SK-N-SH (cell line): ENCODE results near the gene THSD4. TPM values are rescaled to one million over a fixed set of nuclear protein-coding genes. Genes with fewer than 3 reads are reported as not detected.

Source experiments
- CTCF ChIA-PET: fragments of 300-600, 350-600 bp; formaldehyde crosslinking; extraction: SDS; loops from one replicate; lab custom pipeline; 2021; lab: Yijun Ruan, JAX
- POLR2A ChIA-PET: fragments of 350-600 bp; sonication (Branson Sonifier 250); formaldehyde crosslinking; extraction: SDS; loops from one replicate; lab custom pipeline; 2020; ENCODE audit warnings: antibody characterized with exemption, inconsistent platforms; lab: Yijun Ruan, JAX
- DNase-seq: peaks from one replicate; pipeline ENCODE4 v3.0.0; 2012
- H2AFZ ChIP-seq: fragments of 200-600 bp; sonication (generic); 2 replicates; pipeline ENCODE4 v1.8.1; 2016; ENCODE audit warnings: antibody characterized with exemption, mild to moderate bottlenecking, low read depth
- H3F3A ChIP-seq: fragments of 200-600 bp; sonication (generic); replicated peaks from 2 replicates; pipeline ENCODE3; 2016; ENCODE audit warnings: antibody characterized with exemption, mild to moderate bottlenecking; ENCODE audit not compliant: insufficient read depth
- H3K27ac ChIP-seq, 2 experiments: fragments of 200-500 bp in 1 of 2; fragments of 200-600 bp in 1 of 2; sonication (Bioruptor generic) in 1 of 2; sonication (generic), shearing (Covaris generic) in 1 of 2; 2 replicates each; pipeline versions ENCODE4 v1.5.1 to v1.6.1; 2014 to 2016; ENCODE audit warnings: low read depth in 2 of 2, inconsistent platforms in 1 of 2, low read length in 1 of 2, mild to moderate bottlenecking in 1 of 2, mixed read lengths in 1 of 2
- H3K27me3 ChIP-seq: fragments of 200-600 bp; sonication (generic), shearing (Covaris generic); 2 replicates; pipeline ENCODE4 v1.6.1; 2016; ENCODE audit warnings: mixed run types; ENCODE audit not compliant: insufficient read depth
- H3K36me3 ChIP-seq, 2 experiments: fragments of 200-500 bp in 1 of 2; fragments of 200-600 bp in 1 of 2; sonication (Bioruptor generic) in 1 of 2; sonication (generic) in 1 of 2; replicated peaks in 1 of 2; 2 replicates each; pipeline versions ENCODE3 to v1.5.1; 2014 to 2016; ENCODE audit warnings: low read length in 1 of 2, mild to moderate bottlenecking in 1 of 2; ENCODE audit not compliant: insufficient read depth in 2 of 2, control insufficient read depth in 1 of 2
- H3K4me1 ChIP-seq, 2 experiments: fragments of 200-500 bp in 1 of 2; fragments of 200-600 bp in 1 of 2; sonication (Bioruptor generic) in 1 of 2; sonication (generic), shearing (Covaris generic) in 1 of 2; 2 replicates each; pipeline versions ENCODE4 v1.5.1 to v1.6.1; 2014 to 2016; ENCODE audit warnings: low read depth in 1 of 2, low read length in 1 of 2, mixed run types in 1 of 2; ENCODE audit not compliant: insufficient read depth in 2 of 2, control insufficient read depth in 1 of 2
- H3K4me2 ChIP-seq: fragments of 200-600 bp; sonication (generic), shearing (Covaris generic); 2 replicates; pipeline ENCODE4 v1.6.1; 2017; ENCODE audit warnings: mixed run types
- H3K4me3 ChIP-seq, 2 experiments: fragments of 200-500 bp in 1 of 2; fragments of 200-600 bp in 1 of 2; sonication (Bioruptor generic) in 1 of 2; sonication (generic), shearing (Covaris generic) in 1 of 2; 2 replicates each; pipeline versions ENCODE4 v1.5.1 to v1.8.1; 2014 to 2016; ENCODE audit warnings: low read depth in 2 of 2, inconsistent platforms in 1 of 2, low read length in 1 of 2, mild to moderate bottlenecking in 1 of 2, mixed read lengths in 1 of 2, moderate library complexity in 1 of 2
- H3K79me2 ChIP-seq: fragments of 200-600 bp; sonication (generic); 2 replicates; pipeline ENCODE4 v1.8.1; 2017; ENCODE audit warnings: mild to moderate bottlenecking; ENCODE audit not compliant: insufficient read depth
- H3K9ac ChIP-seq: fragments of 200-600 bp; sonication (generic); 2 replicates; pipeline ENCODE4 v1.6.1; 2017; ENCODE audit warnings: mixed run types
- H3K9me2 ChIP-seq: fragments of 200-600 bp; sonication (generic); 2 replicates; pipeline ENCODE4 v1.6.1; 2017; ENCODE audit warnings: mixed run types
- H3K9me3 ChIP-seq: fragments of 200-600 bp; sonication (generic); 2 replicates; pipeline ENCODE4 v1.6.1; 2017; ENCODE audit warnings: mixed run types, mild to moderate bottlenecking, moderate library complexity
- H4K20me1 ChIP-seq: fragments of 200-600 bp; sonication (generic); 2 replicates; pipeline ENCODE4 v1.6.1; 2017; ENCODE audit warnings: mild to moderate bottlenecking, mixed run types; ENCODE audit not compliant: insufficient read depth
- EZH2phosphoT487 ChIP-seq: fragments of 200-600 bp; sonication (generic); IDR thresholded peaks from 2 replicates; pipeline ENCODE4 v1.6.1; 2017; ENCODE audit warnings: low read depth, mixed run types, mild to moderate bottlenecking, antibody characterized with exemption, moderate library complexity, borderline replicate concordance
- FOXJ3 ChIP-seq: sonication (generic); formaldehyde crosslinking; IDR thresholded peaks from 2 replicates; pipeline ENCODE4 v1.5.1; 2020; ENCODE audit warnings: mild to moderate bottlenecking, missing genetic modification reagents
- GABPA ChIP-seq: IDR thresholded peaks from 2 replicates; pipeline ENCODE4 v1.4.0; 2012; ENCODE audit warnings: low read depth, mild to moderate bottlenecking
- GATA2 ChIP-seq: sonication (generic); formaldehyde crosslinking; IDR thresholded peaks from 2 replicates; pipeline ENCODE4 v1.5.0; 2020; ENCODE audit warnings: mild to moderate bottlenecking, missing genetic modification reagents
- NRF1 ChIP-seq: IDR thresholded peaks from 2 replicates; pipeline ENCODE4 v1.6.1; 2012; ENCODE audit warnings: low read depth, mild to moderate bottlenecking, low read length
- POLR2AphosphoS5 ChIP-seq: IDR thresholded peaks from 2 replicates; pipeline ENCODE4 v1.6.1; 2012; ENCODE audit warnings: low read depth, low read length
- RAD21 ChIP-seq: IDR thresholded peaks from 2 replicates; pipeline ENCODE4 v1.6.1; 2012; ENCODE audit warnings: mild to moderate bottlenecking, low read length
- RFX5 ChIP-seq: IDR thresholded peaks from 2 replicates; pipeline ENCODE4 v1.6.1; 2012; ENCODE audit warnings: mild to moderate bottlenecking, improper control_type of control experiment, low read length
- SMC3 ChIP-seq: IDR thresholded peaks from 2 replicates; pipeline ENCODE4 v1.6.1; 2012; ENCODE audit warnings: low read depth, low read length, improper control_type of control experiment
- WGBS: methylation state at CpG from one replicate; pipeline ENCODE4 v1.1.6; 2017; ENCODE audit warnings: low lambda C conversion rate; 5-methylcytosine and 5-hydroxymethylcytosine counted together
- polyA plus RNA-seq, 3 experiments: library from polyadenylated mRNA; depleted of rRNA; stranded (reverse); fragments of >200 nt; gene quantifications; 2 replicates each; pipeline ENCODE4 v1.2.3, GENCODE V29; 2012
- TF ChIP-seq, protein P1 (sequence below): fragments of 150-350 bp; IDR thresholded peaks from 2 replicates; pipeline ENCODE4 v1.6.1; 2016; ENCODE audit warnings: mild to moderate bottlenecking, low read depth, low read length
- TF ChIP-seq, protein P2 (sequence below): fragments of 150-350 bp; IDR thresholded peaks from 2 replicates; pipeline ENCODE4 v1.6.1; 2017; ENCODE audit warnings: antibody characterized with exemption, low read length, low read depth, borderline replicate concordance
- TF ChIP-seq, protein P3 (sequence below): IDR thresholded peaks from 2 replicates; pipeline ENCODE4 v1.6.1; 2012; ENCODE audit warnings: mild to moderate bottlenecking, low read depth, low read length, moderate library complexity

Gene THSD4
- polyA plus RNA-seq, 1 of the 3 experiments (the other 2 are of a cell fraction) = 79.1 TPM

DNA sequence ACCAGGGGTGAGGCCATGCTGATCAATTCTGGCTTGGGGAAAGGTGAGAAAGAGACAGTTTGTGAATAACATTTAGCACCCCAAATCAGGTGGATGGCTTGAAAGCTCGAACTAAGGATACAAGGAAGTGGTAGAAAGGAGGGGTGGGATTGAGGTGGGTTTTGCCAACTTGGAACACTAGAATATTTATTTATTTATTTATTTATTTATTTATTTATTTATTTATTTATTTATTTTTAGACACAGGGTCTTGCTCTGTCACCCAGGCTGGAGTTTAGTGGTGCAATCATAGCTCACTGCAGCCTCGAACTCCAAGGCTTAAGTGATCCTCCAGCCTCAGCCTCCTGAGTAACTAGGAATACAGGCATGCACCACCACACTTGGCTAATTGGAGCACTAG lies 31.0 kb upstream of the THSD4 start:
- POLR2A ChIA-PET = interaction anchor here (1.5 kb wide), 1 partner anchor 13 kb away, joined by 3 read pairs; no protein-coding TSS in a partner anchor
- peaks cover 3% of the 10 kb centered on the region; the same call in 1 of the 2 replicates for H3K9me3 ChIP-seq
- H3K4me1 ChIP-seq = peaks cover 0 to 11% of the 10 kb centered on the region in 2 experiments; a peak in 1 of 4 replicates
- no peaks in the 10 kb centered on the region for H4K20me1 ChIP-seq
- H3K79me2 ChIP-seq = no peaks in the 10 kb centered on the region
- DNase-seq = no peak
- no peak overlapping the region for H3K9ac ChIP-seq
- no peaks in the 10 kb centered on the region for H3K27me3 ChIP-seq
- H2AFZ ChIP-seq = no peak overlapping the region
- no peaks in the 10 kb centered on the region for H3K9me2 ChIP-seq
- 67% methylated on average over 2 of the region's 2 CpGs for WGBS
- TF ChIP-seq, protein P1, sequence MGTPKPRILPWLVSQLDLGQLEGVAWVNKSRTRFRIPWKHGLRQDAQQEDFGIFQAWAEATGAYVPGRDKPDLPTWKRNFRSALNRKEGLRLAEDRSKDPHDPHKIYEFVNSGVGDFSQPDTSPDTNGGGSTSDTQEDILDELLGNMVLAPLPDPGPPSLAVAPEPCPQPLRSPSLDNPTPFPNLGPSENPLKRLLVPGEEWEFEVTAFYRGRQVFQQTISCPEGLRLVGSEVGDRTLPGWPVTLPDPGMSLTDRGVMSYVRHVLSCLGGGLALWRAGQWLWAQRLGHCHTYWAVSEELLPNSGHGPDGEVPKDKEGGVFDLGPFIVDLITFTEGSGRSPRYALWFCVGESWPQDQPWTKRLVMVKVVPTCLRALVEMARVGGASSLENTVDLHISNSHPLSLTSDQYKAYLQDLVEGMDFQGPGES = no peak
- TF ChIP-seq FOXJ3 (CRISPR knock-in tag) (no peak), RFX5 (no peak), NRF1 (no peak), EZH2phosphoT487 (no peak)
- TF ChIP-seq, protein P2, sequence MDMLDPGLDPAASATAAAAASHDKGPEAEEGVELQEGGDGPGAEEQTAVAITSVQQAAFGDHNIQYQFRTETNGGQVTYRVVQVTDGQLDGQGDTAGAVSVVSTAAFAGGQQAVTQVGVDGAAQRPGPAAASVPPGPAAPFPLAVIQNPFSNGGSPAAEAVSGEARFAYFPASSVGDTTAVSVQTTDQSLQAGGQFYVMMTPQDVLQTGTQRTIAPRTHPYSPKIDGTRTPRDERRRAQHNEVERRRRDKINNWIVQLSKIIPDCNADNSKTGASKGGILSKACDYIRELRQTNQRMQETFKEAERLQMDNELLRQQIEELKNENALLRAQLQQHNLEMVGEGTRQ = no peak
- no peak overlapping the region for H3K4me3 ChIP-seq
- no peak overlapping the region for H3K4me2 ChIP-seq
- peaks cover 0 to 4% of the 10 kb centered on the region in 2 experiments for H3K36me3 ChIP-seq
- peaks cover 9% of the 10 kb centered on the region for H3F3A ChIP-seq
- CTCF ChIA-PET = no interaction called here
- H3K27ac ChIP-seq = no peak overlapping the region

DNA sequence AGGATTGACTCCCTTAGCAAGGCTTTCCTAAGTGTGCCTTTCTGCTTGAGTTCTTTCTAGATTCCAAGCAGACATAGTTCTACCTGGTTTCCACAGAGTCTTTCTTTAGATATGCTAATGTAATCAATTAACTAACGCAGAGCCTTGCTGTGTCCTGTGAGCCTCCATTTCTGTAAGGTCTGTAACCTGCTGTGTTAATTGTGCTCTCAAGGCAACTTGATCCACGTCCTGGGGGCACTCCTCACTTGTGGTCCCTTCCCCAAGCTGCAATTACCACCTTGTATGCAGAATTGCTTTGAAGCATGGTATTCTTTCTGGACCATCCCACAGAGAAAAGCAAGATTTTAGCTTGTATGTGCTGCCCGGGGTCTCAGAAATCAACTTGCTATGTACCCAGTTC lies 29.5 kb upstream of the THSD4 start:
- Histone ChIP-seq H4K20me1 (no peaks in the 10 kb centered on the region), H3K9me3 (peaks cover 3% of the 10 kb centered on the region; the same call in 1 of the 2 replicates), H3F3A (peaks cover 11% of the 10 kb centered on the region), H3K27ac (no peak overlapping the region), H3K9me2 (no peaks in the 10 kb centered on the region), H2AFZ (no peak overlapping the region), H3K4me2 (no peak overlapping the region), H3K27me3 (no peaks in the 10 kb centered on the region), H3K36me3 (peaks cover 0 to 4% of the 10 kb centered on the region in 2 experiments), H3K4me1 (no peaks in the 10 kb centered on the region), H3K4me3 (no peak overlapping the region), H3K9ac (no peak overlapping the region), H3K79me2 (no peaks in the 10 kb centered on the region)
- CTCF ChIA-PET = no interaction called here
- no peak for TF ChIP-seq RAD21
- TF ChIP-seq GATA2 = no peak
- DNase-seq = no peak
- POLR2A ChIA-PET = no interaction called here
- WGBS = 74% methylated on average over 3 of the region's 3 CpGs

DNA sequence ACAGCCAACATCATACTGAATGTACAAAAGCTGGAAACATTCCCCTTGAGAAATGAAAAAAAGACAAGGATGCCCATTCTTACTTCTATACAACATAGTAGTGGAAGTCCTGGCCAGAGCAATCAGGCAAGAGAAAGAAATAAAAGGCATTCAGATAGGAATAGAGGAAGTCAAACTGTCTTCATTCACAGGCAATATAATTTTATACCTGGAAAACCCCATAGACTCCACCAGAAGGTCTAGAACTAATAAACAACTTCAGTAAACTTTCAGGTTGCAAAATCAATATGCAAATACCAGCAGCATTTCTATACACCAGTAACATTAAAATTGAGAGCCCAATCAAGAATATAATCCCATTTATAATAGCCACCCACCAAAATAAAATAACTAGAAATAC lies 27.1 kb upstream of the THSD4 start:
- Histone ChIP-seq H3K9ac (no peak overlapping the region), H2AFZ (no peak overlapping the region), H3K4me2 (no peak overlapping the region), H3K9me2 (no peaks in the 10 kb centered on the region), H4K20me1 (no peaks in the 10 kb centered on the region), H3K4me3 (no peak overlapping the region), H3K4me1 (peaks cover 0 to 4% of the 10 kb centered on the region in 2 experiments; a peak in 2 of 4 replicates), H3F3A (peaks cover 11% of the 10 kb centered on the region), H3K79me2 (no peaks in the 10 kb centered on the region), H3K27ac (no peak overlapping the region), H3K27me3 (no peaks in the 10 kb centered on the region), H3K36me3 (peaks cover 0 to 4% of the 10 kb centered on the region in 2 experiments), H3K9me3 (peaks cover 3% of the 10 kb centered on the region; the same call in 1 of the 2 replicates)
- TF ChIP-seq SMC3 (no peak), POLR2AphosphoS5 (no peak), RAD21 (no peak), GABPA (no peak), FOXJ3 (CRISPR knock-in tag) (no peak)
- TF ChIP-seq, protein P3, sequence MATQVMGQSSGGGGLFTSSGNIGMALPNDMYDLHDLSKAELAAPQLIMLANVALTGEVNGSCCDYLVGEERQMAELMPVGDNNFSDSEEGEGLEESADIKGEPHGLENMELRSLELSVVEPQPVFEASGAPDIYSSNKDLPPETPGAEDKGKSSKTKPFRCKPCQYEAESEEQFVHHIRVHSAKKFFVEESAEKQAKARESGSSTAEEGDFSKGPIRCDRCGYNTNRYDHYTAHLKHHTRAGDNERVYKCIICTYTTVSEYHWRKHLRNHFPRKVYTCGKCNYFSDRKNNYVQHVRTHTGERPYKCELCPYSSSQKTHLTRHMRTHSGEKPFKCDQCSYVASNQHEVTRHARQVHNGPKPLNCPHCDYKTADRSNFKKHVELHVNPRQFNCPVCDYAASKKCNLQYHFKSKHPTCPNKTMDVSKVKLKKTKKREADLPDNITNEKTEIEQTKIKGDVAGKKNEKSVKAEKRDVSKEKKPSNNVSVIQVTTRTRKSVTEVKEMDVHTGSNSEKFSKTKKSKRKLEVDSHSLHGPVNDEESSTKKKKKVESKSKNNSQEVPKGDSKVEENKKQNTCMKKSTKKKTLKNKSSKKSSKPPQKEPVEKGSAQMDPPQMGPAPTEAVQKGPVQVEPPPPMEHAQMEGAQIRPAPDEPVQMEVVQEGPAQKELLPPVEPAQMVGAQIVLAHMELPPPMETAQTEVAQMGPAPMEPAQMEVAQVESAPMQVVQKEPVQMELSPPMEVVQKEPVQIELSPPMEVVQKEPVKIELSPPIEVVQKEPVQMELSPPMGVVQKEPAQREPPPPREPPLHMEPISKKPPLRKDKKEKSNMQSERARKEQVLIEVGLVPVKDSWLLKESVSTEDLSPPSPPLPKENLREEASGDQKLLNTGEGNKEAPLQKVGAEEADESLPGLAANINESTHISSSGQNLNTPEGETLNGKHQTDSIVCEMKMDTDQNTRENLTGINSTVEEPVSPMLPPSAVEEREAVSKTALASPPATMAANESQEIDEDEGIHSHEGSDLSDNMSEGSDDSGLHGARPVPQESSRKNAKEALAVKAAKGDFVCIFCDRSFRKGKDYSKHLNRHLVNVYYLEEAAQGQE = no peak
- POLR2A ChIA-PET = no interaction called here
- DNase-seq = no peak
- CTCF ChIA-PET = no interaction called here
